ENCODE data around the gene HINT3. TPM values are rescaled to one million over a fixed set of nuclear protein-coding genes. Genes with fewer than 3 reads are reported as not detected.

Gene HINT3
- polyA plus RNA-seq, 1 donor (not counting 4 experiments of a cell fraction or from before 2014, with no cell fraction given) = 3.9 TPM

DNA sequence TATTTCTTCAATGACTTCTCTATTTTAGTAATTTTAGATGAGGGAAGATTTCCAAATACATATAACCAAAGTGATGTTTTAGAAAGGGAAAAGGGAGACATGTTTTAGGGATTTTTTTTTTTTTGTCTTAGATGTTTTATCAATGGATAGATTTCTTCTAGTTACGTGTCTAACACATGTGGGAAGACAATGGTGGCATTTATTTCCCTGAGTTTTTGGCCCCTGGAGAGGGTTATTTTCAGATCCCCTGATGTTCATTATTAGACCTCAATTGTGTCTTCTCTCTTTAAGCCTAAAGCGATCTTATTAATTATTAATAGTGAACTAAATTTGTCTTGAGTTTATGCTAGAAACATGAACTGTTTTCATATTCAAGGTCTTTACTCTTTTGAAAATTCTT, 60.0 kb downstream of the HINT3 start:
- Histone ChIP-seq H3K9me3 (ENCODE audit: control insufficient read depth, low read depth, low read length) (no peaks in the 10 kb centered on the region), H3K9ac (ENCODE audit: control insufficient read depth, extremely low read depth, insufficient read depth, low read length) (no peak overlapping the region), H3K9me1 (ENCODE audit: control insufficient read depth, extremely low read depth, insufficient read depth, low read length) (no peaks in the 10 kb centered on the region), H3K79me2 (ENCODE audit: control insufficient read depth, insufficient read depth, low read length) (no peaks in the 10 kb centered on the region), H3K4me2 (ENCODE audit: control insufficient read depth, extremely low read depth, insufficient read depth, low read depth, low read length) (no peak overlapping the region), H3K4me3 (ENCODE audit: control insufficient read depth in 2 of 3, extremely low read depth in 1 of 3, insufficient read depth in 2 of 3, low read depth in 1 of 3, low read length in 3 of 3) (no peak overlapping the region), H3K36me3 (ENCODE audit: control insufficient read depth in 2 of 2, extremely low read depth in 1 of 2, insufficient read depth in 2 of 2, low read length in 2 of 2) (peaks cover 9 to 12% of the 10 kb centered on the region in 2 experiments), H3K27me3 (ENCODE audit: control insufficient read depth, extremely low read depth, insufficient read depth, low read length) (no peaks in the 10 kb centered on the region), H2AFZ (ENCODE audit: control insufficient read depth, low read length) (no peak overlapping the region), H3K4me1 (ENCODE audit: control insufficient read depth, extremely low read depth, insufficient read depth, low read length) (no peaks in the 10 kb centered on the region), H4K20me1 (ENCODE audit: control insufficient read depth, extremely low read depth, insufficient read depth, low read length) (no peaks in the 10 kb centered on the region), H3K27ac (ENCODE audit: control insufficient read depth, insufficient read depth, low read length) (no peak overlapping the region)
- FAIRE-seq (no peak), DNase-seq (ENCODE audit: low read depth, low spot score) (no peak)
- dilution Hi-C loops (cut with MboI; ENCODE audit: extremely low pct_ligation_motif_present, low sequenced_read_pairs) = no loop called here
- TF ChIP-seq CTCF (optimal IDR thresholded peaks at IDR 0.05 in 1 of 3, IDR thresholded peaks at IDR 0.05 in 1 of 3, conservative IDR thresholded peaks at IDR 0.05 in 1 of 3; ENCODE audit: extremely low read depth in 1 of 3, insufficient read depth in 2 of 3, low read length in 3 of 3) (no peak), EZH2 (IDR thresholded peaks at IDR 0.05; ENCODE audit: low read length) (no peak)

GRCh38 chr6:126017668-126018067, 61.1 kb downstream of the HINT3 start:
- H3K27ac ChIP-seq (ENCODE audit: control insufficient read depth, insufficient read depth, low read length) = no peak overlapping the region
- H3K79me2 ChIP-seq (ENCODE audit: control insufficient read depth, insufficient read depth, low read length) = no peaks in the 10 kb centered on the region
- H3K27me3 ChIP-seq (ENCODE audit: control insufficient read depth, extremely low read depth, insufficient read depth, low read length) = no peaks in the 10 kb centered on the region
- no peak for DNase-seq (ENCODE audit: low read depth, low spot score)
- H3K9me3 ChIP-seq (ENCODE audit: control insufficient read depth, low read depth, low read length) = no peaks in the 10 kb centered on the region
- no peak overlapping the region for H3K4me2 ChIP-seq (ENCODE audit: control insufficient read depth, extremely low read depth, insufficient read depth, low read depth, low read length)
- no peaks in the 10 kb centered on the region for H4K20me1 ChIP-seq (ENCODE audit: control insufficient read depth, extremely low read depth, insufficient read depth, low read length)
- no peaks in the 10 kb centered on the region for H3K9me1 ChIP-seq (ENCODE audit: control insufficient read depth, extremely low read depth, insufficient read depth, low read length)
- dilution Hi-C loops (cut with MboI; ENCODE audit: extremely low pct_ligation_motif_present, low sequenced_read_pairs) = no loop called here
- H3K36me3 ChIP-seq (ENCODE audit: control insufficient read depth in 2 of 2, extremely low read depth in 1 of 2, insufficient read depth in 2 of 2, low read length in 2 of 2) = peaks cover 5 to 7% of the 10 kb centered on the region in 2 experiments
- H3K4me1 ChIP-seq (ENCODE audit: control insufficient read depth, extremely low read depth, insufficient read depth, low read length) = no peaks in the 10 kb centered on the region
- H2AFZ ChIP-seq (ENCODE audit: control insufficient read depth, low read length) = no peak overlapping the region
- no peak overlapping the region for H3K9ac ChIP-seq (ENCODE audit: control insufficient read depth, extremely low read depth, insufficient read depth, low read length)
- H3K4me3 ChIP-seq (ENCODE audit: control insufficient read depth in 2 of 3, extremely low read depth in 1 of 3, insufficient read depth in 2 of 3, low read depth in 1 of 3, low read length in 3 of 3) = no peak overlapping the region
- no peak for TF ChIP-seq EZH2 (IDR thresholded peaks at IDR 0.05; ENCODE audit: low read length)
- TF ChIP-seq CTCF (optimal IDR thresholded peaks at IDR 0.05 in 1 of 3, IDR thresholded peaks at IDR 0.05 in 1 of 3, conservative IDR thresholded peaks at IDR 0.05 in 1 of 3; ENCODE audit: extremely low read depth in 1 of 3, insufficient read depth in 2 of 3, low read length in 3 of 3) = no peak
- no peak for FAIRE-seq

All from keratinocyte (primary cell).